Measurements from ENCODE around the gene CERS6.

Gene CERS6

DNA sequence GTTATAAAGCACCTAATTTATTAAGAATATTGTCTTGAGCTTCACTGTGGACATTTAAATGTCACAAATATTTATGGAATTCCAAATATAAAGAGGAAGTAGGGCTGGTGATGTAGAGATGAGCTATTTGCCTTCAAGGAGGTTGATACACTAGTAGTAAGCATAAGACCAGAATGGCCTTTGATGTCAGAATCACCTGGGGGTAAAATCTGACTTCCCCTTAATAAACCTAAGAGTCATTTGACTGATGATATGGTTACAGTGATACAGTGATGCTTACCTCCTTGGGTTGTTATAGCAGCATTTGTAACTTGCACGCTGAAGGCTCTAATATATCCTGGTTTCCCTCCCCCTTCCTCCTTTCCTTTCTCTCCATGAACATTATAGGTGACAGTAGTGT lies 143.7 kb downstream of the CERS6 start:
- H3K4me3 ChIP-seq (ENCODE audit: low read depth in 1 of 2, low read length in 2 of 2), result no peak overlapping the region
- no peaks in the 10 kb centered on the region for H3K27me3 ChIP-seq (ENCODE audit: low read depth, low read length)
- peaks cover 0 to 10% of the 10 kb centered on the region in 2 donors for H3K4me1 ChIP-seq (ENCODE audit: control insufficient read depth in 1 of 2, insufficient read depth in 2 of 2, low read length in 2 of 2)
- H3K9me3 ChIP-seq (ENCODE audit: control insufficient read depth in 1 of 2, low read length in 2 of 2), result no peaks in the 10 kb centered on the region
- no peak overlapping the region for H3K27ac ChIP-seq (ENCODE audit: low read length)
- no peaks in the 10 kb centered on the region for H3K36me3 ChIP-seq (ENCODE audit: control insufficient read depth in 1 of 2, insufficient read depth in 2 of 2, low read length in 2 of 2)

- H3K4me1 ChIP-seq (ENCODE audit: control insufficient read depth in 1 of 2, insufficient read depth in 2 of 2, low read length in 2 of 2), result peaks cover 0 to 8% of the 10 kb centered on the region in 2 donors
Observed at GRCh38 chr2:168600949-168601348, 144.9 kb downstream of the CERS6 start.

GRCh38 chr2:168601741-168602140 lies 145.7 kb downstream of the CERS6 start:
- H3K9me3 ChIP-seq (ENCODE audit: control insufficient read depth in 1 of 2, low read length in 2 of 2), result peaks cover 0 to 7% of the 10 kb centered on the region in 2 donors
- H3K36me3 ChIP-seq (ENCODE audit: control insufficient read depth in 1 of 2, insufficient read depth in 2 of 2, low read length in 2 of 2), result no peaks in the 10 kb centered on the region
- H3K27me3 ChIP-seq (ENCODE audit: low read depth, low read length), result no peaks in the 10 kb centered on the region
- H3K27ac ChIP-seq (ENCODE audit: low read length), result no peak overlapping the region
- H3K4me3 ChIP-seq (ENCODE audit: low read depth in 1 of 2, low read length in 2 of 2), result no peak overlapping the region
- peaks cover 0 to 8% of the 10 kb centered on the region in 2 donors for H3K4me1 ChIP-seq (ENCODE audit: control insufficient read depth in 1 of 2, insufficient read depth in 2 of 2, low read length in 2 of 2)

More at GRCh38 chr2:168600949-168601348, 144.9 kb downstream of the CERS6 start:
- Histone ChIP-seq H3K9me3 (ENCODE audit: control insufficient read depth in 1 of 2, low read length in 2 of 2) (peaks cover 0 to 7% of the 10 kb centered on the region in 2 donors), H3K27me3 (ENCODE audit: low read depth, low read length) (no peaks in the 10 kb centered on the region), H3K27ac (ENCODE audit: low read length) (no peak overlapping the region), H3K36me3 (ENCODE audit: control insufficient read depth in 1 of 2, insufficient read depth in 2 of 2, low read length in 2 of 2) (no peaks in the 10 kb centered on the region), H3K4me3 (ENCODE audit: low read depth in 1 of 2, low read length in 2 of 2) (no peak overlapping the region)

- no peaks in the 10 kb centered on the region for H3K27me3 ChIP-seq (ENCODE audit: low read depth, low read length)
- H3K36me3 ChIP-seq (ENCODE audit: control insufficient read depth in 1 of 2, insufficient read depth in 2 of 2, low read length in 2 of 2), result no peaks in the 10 kb centered on the region
- peaks cover 0 to 7% of the 10 kb centered on the region in 2 donors for H3K9me3 ChIP-seq (ENCODE audit: control insufficient read depth in 1 of 2, low read length in 2 of 2)
- no peak overlapping the region for H3K27ac ChIP-seq (ENCODE audit: low read length)
- peaks cover 0 to 8% of the 10 kb centered on the region in 2 donors for H3K4me1 ChIP-seq (ENCODE audit: control insufficient read depth in 1 of 2, insufficient read depth in 2 of 2, low read length in 2 of 2)
- H3K4me3 ChIP-seq (ENCODE audit: low read depth in 1 of 2, low read length in 2 of 2), result no peak overlapping the region
Observed at GRCh38 chr2:168602379-168602778, 146.3 kb downstream of the CERS6 start.

- H3K4me3 ChIP-seq (ENCODE audit: low read depth in 1 of 2, low read length in 2 of 2), result no peak overlapping the region
- H3K36me3 ChIP-seq (ENCODE audit: control insufficient read depth in 1 of 2, insufficient read depth in 2 of 2, low read length in 2 of 2), result no peaks in the 10 kb centered on the region
- no peak overlapping the region for H3K27ac ChIP-seq (ENCODE audit: low read length)
- H3K4me1 ChIP-seq (ENCODE audit: control insufficient read depth in 1 of 2, insufficient read depth in 2 of 2, low read length in 2 of 2), result peaks cover 0 to 4% of the 10 kb centered on the region in 2 donors
- H3K9me3 ChIP-seq (ENCODE audit: control insufficient read depth in 1 of 2, low read length in 2 of 2), result peaks cover 0 to 7% of the 10 kb centered on the region in 2 donors
- no peaks in the 10 kb centered on the region for H3K27me3 ChIP-seq (ENCODE audit: low read depth, low read length)
Observed at GRCh38 chr2:168602846-168603401, 146.9 kb downstream of the CERS6 start.

DNA sequence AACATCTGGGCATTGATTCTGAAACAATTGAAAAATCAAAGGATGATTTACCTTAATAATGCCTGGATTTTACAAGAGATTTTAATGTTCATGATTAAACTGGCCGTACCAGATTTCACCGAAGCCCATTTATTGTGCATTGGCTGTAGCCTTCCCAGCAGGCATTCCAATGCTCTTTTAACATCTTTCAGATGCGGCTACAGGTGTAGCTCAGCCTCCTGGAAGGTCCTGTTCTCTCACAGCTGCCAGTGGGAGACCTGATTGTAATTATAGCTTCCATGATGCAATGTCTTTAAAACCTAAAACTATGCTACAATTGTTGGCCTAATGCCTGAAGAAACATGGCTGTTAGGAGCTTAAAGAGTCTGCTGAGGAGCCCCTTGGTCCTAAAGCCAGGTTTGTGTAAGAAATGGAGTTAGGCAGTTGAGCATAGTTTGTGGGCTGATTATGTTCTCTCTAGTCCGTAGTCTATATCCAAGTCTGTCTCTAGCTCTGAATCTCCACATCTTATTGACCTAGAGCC lies 147.4 kb downstream of the CERS6 start:
- Histone ChIP-seq H3K36me3 (ENCODE audit: control insufficient read depth in 1 of 2, insufficient read depth in 2 of 2, low read length in 2 of 2) (no peaks in the 10 kb centered on the region), H3K27me3 (ENCODE audit: low read depth, low read length) (no peaks in the 10 kb centered on the region), H3K4me1 (ENCODE audit: control insufficient read depth in 1 of 2, insufficient read depth in 2 of 2, low read length in 2 of 2) (no peaks in the 10 kb centered on the region), H3K9me3 (ENCODE audit: control insufficient read depth in 1 of 2, low read length in 2 of 2) (peaks cover 0 to 7% of the 10 kb centered on the region in 2 donors), H3K4me3 (ENCODE audit: low read depth in 1 of 2, low read length in 2 of 2) (no peak overlapping the region), H3K27ac (ENCODE audit: low read length) (no peak overlapping the region)

GRCh38 chr2:168604252-168604651 lies 148.2 kb downstream of the CERS6 start:
- no peaks in the 10 kb centered on the region for H3K36me3 ChIP-seq (ENCODE audit: control insufficient read depth in 1 of 2, insufficient read depth in 2 of 2, low read length in 2 of 2)
- no peak overlapping the region for H3K27ac ChIP-seq (ENCODE audit: low read length)
- H3K9me3 ChIP-seq (ENCODE audit: control insufficient read depth in 1 of 2, low read length in 2 of 2), result peaks cover 0 to 7% of the 10 kb centered on the region in 2 donors
- H3K4me3 ChIP-seq (ENCODE audit: low read depth in 1 of 2, low read length in 2 of 2), result no peak overlapping the region
- H3K27me3 ChIP-seq (ENCODE audit: low read depth, low read length), result no peaks in the 10 kb centered on the region
- H3K4me1 ChIP-seq (ENCODE audit: control insufficient read depth in 1 of 2, insufficient read depth in 2 of 2, low read length in 2 of 2), result no peaks in the 10 kb centered on the region

- Histone ChIP-seq H3K27ac (ENCODE audit: low read length) (no peak overlapping the region), H3K36me3 (ENCODE audit: control insufficient read depth in 1 of 2, insufficient read depth in 2 of 2, low read length in 2 of 2) (no peaks in the 10 kb centered on the region), H3K4me1 (ENCODE audit: control insufficient read depth in 1 of 2, insufficient read depth in 2 of 2, low read length in 2 of 2) (peaks cover 0 to 3% of the 10 kb centered on the region in 2 donors), H3K27me3 (ENCODE audit: low read depth, low read length) (no peaks in the 10 kb centered on the region), H3K9me3 (ENCODE audit: control insufficient read depth in 1 of 2, low read length in 2 of 2) (peaks cover 0 to 7% of the 10 kb centered on the region in 2 donors), H3K4me3 (ENCODE audit: low read depth in 1 of 2, low read length in 2 of 2) (no peak overlapping the region)
Observed at GRCh38 chr2:168607992-168608391, 151.9 kb downstream of the CERS6 start.

GRCh38 chr2:168608796-168609195 lies 152.7 kb downstream of the CERS6 start:
- Histone ChIP-seq H3K27me3 (ENCODE audit: low read depth, low read length) (no peaks in the 10 kb centered on the region), H3K9me3 (ENCODE audit: control insufficient read depth in 1 of 2, low read length in 2 of 2) (peaks cover 0 to 7% of the 10 kb centered on the region in 2 donors), H3K27ac (ENCODE audit: low read length) (no peak overlapping the region), H3K4me3 (ENCODE audit: low read depth in 1 of 2, low read length in 2 of 2) (no peak overlapping the region), H3K36me3 (ENCODE audit: control insufficient read depth in 1 of 2, insufficient read depth in 2 of 2, low read length in 2 of 2) (no peaks in the 10 kb centered on the region), H3K4me1 (ENCODE audit: control insufficient read depth in 1 of 2, insufficient read depth in 2 of 2, low read length in 2 of 2) (peaks cover 0 to 3% of the 10 kb centered on the region in 2 donors)

DNA sequence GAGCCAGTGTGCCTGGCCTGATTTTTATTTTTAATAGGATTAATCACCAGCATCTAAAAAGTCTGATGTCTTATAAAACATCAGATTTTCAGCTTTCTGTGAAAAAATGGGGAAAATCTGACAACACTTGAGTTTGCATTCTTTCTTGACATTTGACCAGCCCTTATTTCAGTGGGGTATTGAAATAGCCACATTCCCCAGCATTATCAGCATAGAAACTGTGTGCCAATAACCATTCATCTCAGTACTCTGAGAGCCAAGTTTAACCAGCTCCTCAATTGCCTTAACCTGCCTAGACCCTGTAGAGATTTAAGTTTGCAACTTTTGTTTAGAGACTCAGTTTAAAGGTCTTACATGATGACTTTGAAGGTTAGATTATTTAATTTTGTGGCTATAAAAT lies 155.0 kb downstream of the CERS6 start:
- no peaks in the 10 kb centered on the region for H3K9me3 ChIP-seq (ENCODE audit: control insufficient read depth in 1 of 2, low read length in 2 of 2)
- no peak overlapping the region for H3K4me3 ChIP-seq (ENCODE audit: low read depth in 1 of 2, low read length in 2 of 2)
- H3K36me3 ChIP-seq (ENCODE audit: control insufficient read depth in 1 of 2, insufficient read depth in 2 of 2, low read length in 2 of 2), result no peaks in the 10 kb centered on the region
- H3K4me1 ChIP-seq (ENCODE audit: control insufficient read depth in 1 of 2, insufficient read depth in 2 of 2, low read length in 2 of 2), result peaks cover 0 to 3% of the 10 kb centered on the region in 2 donors
- H3K27me3 ChIP-seq (ENCODE audit: low read depth, low read length), result no peaks in the 10 kb centered on the region
- H3K27ac ChIP-seq (ENCODE audit: low read length), result no peak overlapping the region

- Histone ChIP-seq H3K27ac (ENCODE audit: low read length) (no peak overlapping the region), H3K27me3 (ENCODE audit: low read depth, low read length) (no peaks in the 10 kb centered on the region), H3K4me1 (ENCODE audit: control insufficient read depth in 1 of 2, insufficient read depth in 2 of 2, low read length in 2 of 2) (peaks cover 0 to 3% of the 10 kb centered on the region in 2 donors), H3K36me3 (ENCODE audit: control insufficient read depth in 1 of 2, insufficient read depth in 2 of 2, low read length in 2 of 2) (no peaks in the 10 kb centered on the region), H3K9me3 (ENCODE audit: control insufficient read depth in 1 of 2, low read length in 2 of 2) (no peaks in the 10 kb centered on the region), H3K4me3 (ENCODE audit: low read depth in 1 of 2, low read length in 2 of 2) (no peak overlapping the region)
Observed at GRCh38 chr2:168611896-168612650, 156.0 kb downstream of the CERS6 start.

Measured in muscle layer of duodenum (tissue), 2 donors.